Sigmoid colon (tissue), 7 donors: Measurements from ENCODE around the gene ABCD4. TPM values are rescaled to one million over a fixed set of nuclear protein-coding genes. Genes with fewer than 3 reads are reported as not detected.

Experiments
- DNase-seq: peaks from one replicate; pipeline ENCODE4 v3.0.0-alpha.2; 2019
- H3K27ac ChIP-seq, 4 donors: fragments of 200-600 bp; sonication (generic); one replicate each; pipeline ENCODE4 v1.5.1; 2016 to 2019; ENCODE audit warnings: mild to moderate bottlenecking in 1 of 4
- H3K27me3 ChIP-seq, 3 donors: fragments of 200-600 bp; sonication (generic); one replicate each; pipeline ENCODE4 v1.5.1; 2019; ENCODE audit warnings: mild to moderate bottlenecking in 1 of 3
- H3K36me3 ChIP-seq, 4 donors: fragments of 200-600 bp; sonication (generic); one replicate each; pipeline ENCODE4 v1.5.1; 2016 to 2019
- H3K4me1 ChIP-seq, 4 donors: fragments of 200-600 bp; sonication (generic); one replicate each; pipeline ENCODE4 v1.5.1; 2017 to 2019
- H3K4me3 ChIP-seq, 4 donors: fragments of 200-600 bp; sonication (generic); one replicate each; pipeline ENCODE4 v1.5.1; 2017 to 2019; ENCODE audit warnings: mild to moderate bottlenecking in 2 of 4, moderate library complexity in 1 of 4
- H3K9me3 ChIP-seq, 4 donors: fragments of 200-600 bp in 3 of 4; sonication (generic) in 3 of 4; one replicate each; pipeline versions ENCODE4 v1.5.1 to v1.6.1; 2013 to 2019
- CTCF ChIP-seq, 4 experiments: fragments of 450-650 bp in 3 of 4; fragments of 200-600 bp in 1 of 4; IDR thresholded peaks; one replicate each; pipeline ENCODE4 v1.5.1; 2016 to 2019; ENCODE audit warnings: antibody characterized with exemption in 4 of 4, mild to moderate bottlenecking in 3 of 4, moderate library complexity in 2 of 4
- EP300 ChIP-seq, 4 donors: sonication (generic); formaldehyde crosslinking; IDR thresholded peaks; one replicate each; pipeline ENCODE4 v1.6.1; 2017; ENCODE audit warnings: antibody characterized with exemption in 4 of 4
- POLR2A ChIP-seq, 2 donors: fragments of 450-650 bp; IDR thresholded peaks; one replicate each; pipeline ENCODE4 v1.6.1; 2016; ENCODE audit warnings: antibody characterized with exemption in 2 of 2, mild to moderate bottlenecking in 2 of 2, moderate library complexity in 2 of 2
- POLR2AphosphoS5 ChIP-seq, 4 donors: sonication (generic); formaldehyde crosslinking; IDR thresholded peaks; one replicate each; pipeline ENCODE4 v1.6.1; 2017; ENCODE audit warnings: antibody characterized with exemption in 4 of 4
- WGBS, 2 donors: extraction: QIAGEN DNeasy Blood & Tissue Kit; methylation state at CpG; one replicate each; pipeline ENCODE4 v1.1.7; 2013; 5-methylcytosine and 5-hydroxymethylcytosine counted together
- intact Hi-C: fragments of 100-400 bp; cut with DNase I; formaldehyde crosslinking; loops from one replicate; pipeline ENCODE4 v1.15.1; 2023
- polyA plus RNA-seq, 3 donors: library from polyadenylated mRNA; stranded (reverse); fragments of 200-250 nt; gene quantifications; one replicate each; pipeline ENCODE4 v1.2.3, GENCODE V29; 2013
- total RNA-seq, 4 donors: library from RNA; depleted of rRNA; stranded (reverse); fragments of >200 nt; gene quantifications; one replicate each; pipeline ENCODE4 v1.1.0, GENCODE V29; 2016
- donor health status: healthy with polysubstance abuse.
- donor health status: Bipolar disorder and iron deficiency.
- donor health status: healthy.

ABCD4 gene
- total and polyA plus RNA-seq, 7 donors: 13.6 to 50.1 (median 28.9) TPM

GRCh38 chr14:74314576-74314975 lies 11.8 kb upstream of the ABCD4 start:
- WGBS, 2 donors: 86% methylated on average over 4 of the region's 4 CpGs
- no peak overlapping the region for H3K4me3 ChIP-seq
- no peaks in the 10 kb centered on the region for H3K9me3 ChIP-seq
- intact Hi-C loops: no loop called here
- TF ChIP-seq CTCF (IDR thresholded peaks at IDR 0.05): no peak
- TF ChIP-seq EP300 (IDR thresholded peaks at IDR 0.05): no peak
- TF ChIP-seq POLR2AphosphoS5 (IDR thresholded peaks at IDR 0.05): no peak
- TF ChIP-seq POLR2A (IDR thresholded peaks at IDR 0.05): no peak
- H3K4me1 ChIP-seq: no peaks in the 10 kb centered on the region
- no peak for DNase-seq
- no peaks in the 10 kb centered on the region for H3K27me3 ChIP-seq
- no peak overlapping the region for H3K27ac ChIP-seq
- no peaks in the 10 kb centered on the region for H3K36me3 ChIP-seq

DNA sequence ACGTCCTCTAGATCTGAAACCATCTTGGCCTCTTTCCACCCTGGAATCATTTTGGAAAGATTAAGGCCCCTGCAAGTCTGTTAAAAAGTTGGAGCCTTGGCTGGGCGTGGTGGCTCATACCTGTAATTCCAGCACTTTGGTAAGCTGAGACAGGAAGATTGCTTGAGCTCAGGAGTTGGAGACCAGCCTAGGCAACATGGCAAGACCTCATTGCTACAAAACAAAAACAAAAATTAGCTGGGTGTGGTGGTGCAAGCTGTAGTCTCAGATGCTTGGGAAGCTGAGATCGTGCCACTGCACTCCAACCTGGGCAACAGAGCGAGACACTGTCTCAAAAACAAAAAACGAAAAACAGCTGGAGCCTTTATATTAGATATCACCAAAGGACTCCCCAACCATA lies 10.9 kb upstream of the ABCD4 start:
- Histone ChIP-seq H3K36me3 (no peaks in the 10 kb centered on the region), H3K27me3 (no peaks in the 10 kb centered on the region), H3K4me1 (no peaks in the 10 kb centered on the region), H3K4me3 (no peak overlapping the region), H3K27ac (no peak overlapping the region), H3K9me3 (no peaks in the 10 kb centered on the region)
- DNase-seq: no peak
- WGBS, 2 donors: 86% methylated on average over 5 of the region's 5 CpGs
- TF ChIP-seq CTCF (IDR thresholded peaks at IDR 0.05) (no peak), EP300 (IDR thresholded peaks at IDR 0.05) (no peak), POLR2A (IDR thresholded peaks at IDR 0.05) (no peak), POLR2AphosphoS5 (IDR thresholded peaks at IDR 0.05) (no peak)
- intact Hi-C loops: no loop called here

GRCh38 chr14:74312161-74312560 lies 9.4 kb upstream of the ABCD4 start:
- no peak overlapping the region for H3K4me3 ChIP-seq
- no peak for DNase-seq
- intact Hi-C loops: no loop called here
- no peaks in the 10 kb centered on the region for H3K27me3 ChIP-seq
- no peak for TF ChIP-seq POLR2AphosphoS5 (IDR thresholded peaks at IDR 0.05)
- no peak for TF ChIP-seq EP300 (IDR thresholded peaks at IDR 0.05)
- no peak for TF ChIP-seq CTCF (IDR thresholded peaks at IDR 0.05)
- no peak for TF ChIP-seq POLR2A (IDR thresholded peaks at IDR 0.05)
- 84 to 91% methylated on average over 2 of the region's 2 CpGs for WGBS, 2 donors
- no peaks in the 10 kb centered on the region for H3K4me1 ChIP-seq
- no peak overlapping the region for H3K27ac ChIP-seq
- H3K36me3 ChIP-seq: no peaks in the 10 kb centered on the region
- H3K9me3 ChIP-seq: no peaks in the 10 kb centered on the region

GRCh38 chr14:74309125-74310022 lies 6.6 kb upstream of the ABCD4 start:
- DNase-seq: no peak
- Histone ChIP-seq H3K36me3 (no peaks in the 10 kb centered on the region), H3K27me3 (no peaks in the 10 kb centered on the region), H3K4me3 (no peak overlapping the region), H3K9me3 (no peaks in the 10 kb centered on the region), H3K27ac (no peak overlapping the region), H3K4me1 (no peaks in the 10 kb centered on the region)
- intact Hi-C loops: no loop called here
- 56 to 65% methylated on average over 8 of the region's 8 CpGs for WGBS, 2 donors
- no peak for TF ChIP-seq POLR2A (IDR thresholded peaks at IDR 0.05)
- no peak for TF ChIP-seq CTCF (IDR thresholded peaks at IDR 0.05)
- no peak for TF ChIP-seq EP300 (IDR thresholded peaks at IDR 0.05)
- no peak for TF ChIP-seq POLR2AphosphoS5 (IDR thresholded peaks at IDR 0.05)
